Mesendoderm (in vitro differentiated cells): ENCODE results near the gene CTNNA3.
A peak's percentile ranks its signal among the peaks of the same experiment; 100 is the strongest.

Experiments used
- DNase-seq: peaks from one replicate; pipeline ENCODE4 v3.0.0; 2013
- H2AK5ac ChIP-seq: 2 replicates; pipeline ENCODE4 v1.6.1; 2013; ENCODE audit warnings: low read length, inconsistent platforms
- H2BK120ac ChIP-seq: 2 replicates; pipeline ENCODE4 v1.6.1; 2013; ENCODE audit warnings: low read depth, mild to moderate bottlenecking, low read length, moderate library complexity, mixed read lengths
- H2BK15ac ChIP-seq: replicated peaks from 2 replicates; pipeline ENCODE4 v1.6.1; 2013; ENCODE audit warnings: low read depth, mild to moderate bottlenecking, moderate library complexity
- H2BK5ac ChIP-seq: 2 replicates; pipeline ENCODE4 v1.6.1; 2013; ENCODE audit warnings: low read length, inconsistent platforms
- H3K18ac ChIP-seq: 2 replicates; pipeline ENCODE4 v1.6.1; 2013; ENCODE audit warnings: mild to moderate bottlenecking, low read length, mixed read lengths
- H3K23ac ChIP-seq: one replicate; pipeline ENCODE4 v1.6.1; 2013; ENCODE audit warnings: low read length
- H3K27ac ChIP-seq: 2 replicates; pipeline ENCODE4 v1.5.1; 2013; ENCODE audit warnings: low read depth, mild to moderate bottlenecking, inconsistent platforms, low read length, moderate library complexity
- H3K27me3 ChIP-seq: 2 replicates; pipeline ENCODE4 v1.6.1; 2013; ENCODE audit warnings: low read length, control low read depth, mild to moderate bottlenecking, inconsistent platforms; ENCODE audit not compliant: insufficient read depth, poor library complexity
- H3K36me3 ChIP-seq: 2 replicates; pipeline ENCODE4 v1.6.1; 2013; ENCODE audit warnings: low read length, inconsistent platforms; ENCODE audit not compliant: control insufficient read depth, insufficient read depth
- H3K4ac ChIP-seq: one replicate; pipeline ENCODE4 v1.6.1; 2013; ENCODE audit warnings: low read depth, mild to moderate bottlenecking, low read length, moderate library complexity
- H3K4me1 ChIP-seq: 2 replicates; pipeline ENCODE4 v1.6.1; 2013; ENCODE audit warnings: low read depth, low read length, inconsistent platforms; ENCODE audit not compliant: control insufficient read depth
- H3K4me2 ChIP-seq: 2 replicates; pipeline ENCODE4 v1.6.1; 2013; ENCODE audit warnings: low read length
- H3K4me3 ChIP-seq: 2 replicates; pipeline ENCODE4 v1.5.1; 2013; ENCODE audit warnings: mild to moderate bottlenecking, low read length
- H3K56ac ChIP-seq: one replicate; pipeline ENCODE4 v1.6.1; 2013; ENCODE audit warnings: low read length
- H3K79me1 ChIP-seq: 2 replicates; pipeline ENCODE4 v1.6.1; 2013; ENCODE audit warnings: low read length, inconsistent platforms
- H3K79me2 ChIP-seq: 2 replicates; pipeline ENCODE4 v1.6.1; 2013; ENCODE audit warnings: mild to moderate bottlenecking, low read length; ENCODE audit not compliant: control insufficient read depth, insufficient read depth
- H3K9ac ChIP-seq: 2 replicates; pipeline ENCODE4 v1.6.1; 2013; ENCODE audit warnings: low read length, inconsistent platforms
- H4K5ac ChIP-seq: one replicate; pipeline ENCODE4 v1.6.1; 2013; ENCODE audit warnings: low read length
- H4K8ac ChIP-seq: one replicate; pipeline ENCODE4 v1.6.1; 2013; ENCODE audit warnings: low read depth, mild to moderate bottlenecking, control low read depth, low read length, moderate library complexity
- WGBS: extraction: QIAGEN DNeasy Blood & Tissue Kit; methylation state at CpG from one replicate; pipeline ENCODE4 v1.1.7; 2013; ENCODE audit warnings: low lambda C conversion rate, missing lambda C conversion rate; ENCODE audit not compliant: insufficient coverage; ENCODE audit errors: extremely low coverage; 5-methylcytosine and 5-hydroxymethylcytosine counted together

CTNNA3 gene

GRCh38 chr10:66717231-66717981 lies 978.6 kb downstream of the CTNNA3 start:
- Histone ChIP-seq H3K4ac (no peak overlapping the region), H3K27ac (no peak overlapping the region), H3K23ac (no peak overlapping the region), H3K79me2 (no peaks in the 10 kb centered on the region), H3K27me3 (no peaks in the 10 kb centered on the region), H4K8ac (no peak overlapping the region), H2BK15ac (no peak overlapping the region), H2AK5ac (no peak overlapping the region), H3K79me1 (no peaks in the 10 kb centered on the region), H3K36me3 (no peaks in the 10 kb centered on the region), H4K5ac (no peak overlapping the region), H2BK5ac (no peak overlapping the region), H3K4me3 (no peak overlapping the region), H3K4me1 (no peaks in the 10 kb centered on the region), H3K18ac (no peak overlapping the region), H3K4me2 (no peak overlapping the region), H2BK120ac (no peak overlapping the region), H3K9ac (no peak overlapping the region), H3K56ac (no peak overlapping the region)
- WGBS: no CpG with 5 or more reads among the region's 8 CpGs
- peak; percentile 8 for DNase-seq

- H3K4ac ChIP-seq: no peak overlapping the region
- H3K4me3 ChIP-seq: no peak overlapping the region
- no peak overlapping the region for H2AK5ac ChIP-seq
- no peak overlapping the region for H3K4me2 ChIP-seq
- DNase-seq: no peak
- WGBS: no CpG with 5 or more reads among the region's 1 CpG
- H3K79me1 ChIP-seq: no peaks in the 10 kb centered on the region
- no peaks in the 10 kb centered on the region for H3K79me2 ChIP-seq
- no peaks in the 10 kb centered on the region for H3K36me3 ChIP-seq
- H4K5ac ChIP-seq: no peak overlapping the region
- no peak overlapping the region for H3K18ac ChIP-seq
- H2BK15ac ChIP-seq: no peak overlapping the region
- no peak overlapping the region for H3K27ac ChIP-seq
- no peaks in the 10 kb centered on the region for H3K4me1 ChIP-seq
- no peaks in the 10 kb centered on the region for H3K27me3 ChIP-seq
- H2BK5ac ChIP-seq: no peak overlapping the region
- H3K23ac ChIP-seq: no peak overlapping the region
- no peak overlapping the region for H3K56ac ChIP-seq
- no peak overlapping the region for H3K9ac ChIP-seq
- H2BK120ac ChIP-seq: no peak overlapping the region
- no peak overlapping the region for H4K8ac ChIP-seq
Observed at GRCh38 chr10:66714741-66715140, 981.3 kb downstream of the CTNNA3 start.

GRCh38 chr10:66713387-66713786 lies 982.6 kb downstream of the CTNNA3 start:
- Histone ChIP-seq H2BK15ac (no peak overlapping the region), H3K4me1 (no peaks in the 10 kb centered on the region), H3K4ac (no peak overlapping the region), H3K56ac (no peak overlapping the region), H2BK5ac (no peak overlapping the region), H4K5ac (no peak overlapping the region), H3K36me3 (no peaks in the 10 kb centered on the region), H3K79me1 (no peaks in the 10 kb centered on the region), H3K27ac (no peak overlapping the region), H3K23ac (no peak overlapping the region), H2AK5ac (no peak overlapping the region), H3K4me2 (no peak overlapping the region), H3K18ac (no peak overlapping the region), H4K8ac (no peak overlapping the region), H3K9ac (no peak overlapping the region), H3K79me2 (no peaks in the 10 kb centered on the region), H2BK120ac (no peak overlapping the region), H3K4me3 (no peak overlapping the region), H3K27me3 (no peaks in the 10 kb centered on the region)
- no peak for DNase-seq
- WGBS: no CpG with 5 or more reads among the region's 1 CpG

- Histone ChIP-seq H3K23ac (no peak overlapping the region), H3K4me3 (no peak overlapping the region), H3K56ac (no peak overlapping the region), H3K79me2 (no peaks in the 10 kb centered on the region), H3K36me3 (no peaks in the 10 kb centered on the region), H3K4me2 (no peak overlapping the region), H2BK5ac (no peak overlapping the region), H3K27ac (no peak overlapping the region), H3K27me3 (no peaks in the 10 kb centered on the region), H2BK120ac (no peak overlapping the region), H4K5ac (no peak overlapping the region), H3K9ac (no peak overlapping the region), H3K18ac (no peak overlapping the region), H4K8ac (no peak overlapping the region), H3K4me1 (no peaks in the 10 kb centered on the region), H2AK5ac (no peak overlapping the region), H2BK15ac (no peak overlapping the region), H3K4ac (no peak overlapping the region), H3K79me1 (no peaks in the 10 kb centered on the region)
- DNase-seq: no peak
- WGBS: no CpG with 5 or more reads among the region's 1 CpG
Observed at GRCh38 chr10:66698069-66698468, 997.9 kb downstream of the CTNNA3 start.

- no peak overlapping the region for H2BK120ac ChIP-seq
- no CpG with 5 or more reads among the region's 1 CpG for WGBS
- no peaks in the 10 kb centered on the region for H3K4me1 ChIP-seq
Observed at GRCh38 chr10:66695046-66695445, 1000.9 kb downstream of the CTNNA3 start.

GRCh38 chr10:66684581-66684980 lies 1011.4 kb downstream of the CTNNA3 start:
- no peak overlapping the region for H2BK120ac ChIP-seq
- H3K27ac ChIP-seq: no peak overlapping the region
- no peak overlapping the region for H2BK5ac ChIP-seq
- H3K56ac ChIP-seq: no peak overlapping the region
- H3K18ac ChIP-seq: no peak overlapping the region
- no peak overlapping the region for H3K9ac ChIP-seq
- DNase-seq: no peak
- WGBS: no CpG with 5 or more reads among the region's 3 CpGs
- H3K79me2 ChIP-seq: no peaks in the 10 kb centered on the region
- H4K5ac ChIP-seq: no peak overlapping the region
- no peaks in the 10 kb centered on the region for H3K27me3 ChIP-seq
- no peak overlapping the region for H3K4me3 ChIP-seq
- H3K23ac ChIP-seq: no peak overlapping the region
- no peaks in the 10 kb centered on the region for H3K36me3 ChIP-seq
- no peak overlapping the region for H4K8ac ChIP-seq
- H3K4ac ChIP-seq: no peak overlapping the region
- H3K79me1 ChIP-seq: no peaks in the 10 kb centered on the region
- H3K4me2 ChIP-seq: no peak overlapping the region
- H3K4me1 ChIP-seq: no peaks in the 10 kb centered on the region
- H2AK5ac ChIP-seq: no peak overlapping the region
- no peak overlapping the region for H2BK15ac ChIP-seq

More at GRCh38 chr10:66695046-66695445, 1000.9 kb downstream of the CTNNA3 start:
- Histone ChIP-seq H3K27me3 (no peaks in the 10 kb centered on the region), H3K56ac (no peak overlapping the region), H3K23ac (no peak overlapping the region), H3K4me3 (no peak overlapping the region), H2AK5ac (no peak overlapping the region), H4K5ac (no peak overlapping the region), H2BK15ac (no peak overlapping the region), H3K27ac (no peak overlapping the region), H3K79me1 (no peaks in the 10 kb centered on the region), H2BK5ac (no peak overlapping the region), H3K4ac (no peak overlapping the region), H3K36me3 (no peaks in the 10 kb centered on the region), H3K9ac (no peak overlapping the region), H3K4me2 (no peak overlapping the region), H4K8ac (no peak overlapping the region), H3K18ac (no peak overlapping the region), H3K79me2 (no peaks in the 10 kb centered on the region)
- no peak for DNase-seq
